Lung (tissue), 12 donors: Measurements from ENCODE around the gene DNAL4. TPM values are rescaled to one million over a fixed set of nuclear protein-coding genes. Genes with fewer than 3 reads are reported as not detected.

Experiments used
- ATAC-seq: fragments of 200-7000 bp; cut with Tn5 transposase; one replicate; pipeline ENCODE4 v1.9.1; 2020; ENCODE audit warnings: moderate number of reproducible peaks; ENCODE audit not compliant: insufficient read depth, low FRiP score
- DNase-seq, 3 donors: peaks; one replicate each; pipeline ENCODE4 v3.0.0-alpha.2; 2013 to 2017
- H3K27ac ChIP-seq, 2 donors: one replicate each; pipeline ENCODE4 v1.5.1; 2013; ENCODE audit warnings: mild to moderate bottlenecking in 2 of 2, moderate library complexity in 2 of 2, control low read depth in 1 of 2, inconsistent platforms in 1 of 2, low read depth in 1 of 2, low read length in 1 of 2
- H3K27me3 ChIP-seq, 3 donors: one replicate each; pipeline ENCODE4 v1.5.1; 2013; ENCODE audit warnings: low read length in 2 of 3; ENCODE audit not compliant: control insufficient read depth in 3 of 3, insufficient read depth in 3 of 3
- H3K36me3 ChIP-seq, 4 donors: one replicate each; pipeline ENCODE4 v1.5.1; 2013; ENCODE audit warnings: low read length in 4 of 4, mild to moderate bottlenecking in 1 of 4, moderate library complexity in 1 of 4; ENCODE audit not compliant: control insufficient read depth in 4 of 4, insufficient read depth in 4 of 4
- H3K4me1 ChIP-seq, 5 donors: one replicate each; pipeline ENCODE4 v1.5.1; 2013; ENCODE audit warnings: low read length in 5 of 5, mild to moderate bottlenecking in 2 of 5, moderate library complexity in 1 of 5; ENCODE audit not compliant: control insufficient read depth in 5 of 5, insufficient read depth in 5 of 5
- H3K4me3 ChIP-seq: one replicate; pipeline ENCODE4 v1.5.1; 2013; ENCODE audit warnings: mild to moderate bottlenecking, control low read depth, moderate library complexity
- H3K9ac ChIP-seq, 2 donors: one replicate each; pipeline ENCODE4 v1.5.1; 2013; ENCODE audit warnings: low read length in 2 of 2, control low read depth in 1 of 2; ENCODE audit not compliant: insufficient read depth in 1 of 2
- H3K9me3 ChIP-seq, 4 donors: one replicate each; pipeline ENCODE4 v1.5.1; 2013; ENCODE audit warnings: low read length in 3 of 4, mild to moderate bottlenecking in 1 of 4, moderate library complexity in 1 of 4; ENCODE audit not compliant: control insufficient read depth in 4 of 4, insufficient read depth in 3 of 4
- CTCF ChIP-seq: IDR thresholded peaks from 2 replicates; pipeline ENCODE4 v1.5.1; 2012; ENCODE audit warnings: mild to moderate bottlenecking; ENCODE audit errors: control extremely low read depth, extremely low read depth
- WGBS, 2 donors: extraction: QIAGEN DNeasy Blood & Tissue Kit; methylation state at CpG; one replicate each; pipeline ENCODE4 v1.1.7; 2013; 5-methylcytosine and 5-hydroxymethylcytosine counted together
- polyA plus RNA-seq, 2 donors: library from polyadenylated mRNA; stranded (reverse); fragments of 200-250 nt; gene quantifications; one replicate each; pipeline ENCODE4 v1.2.1, GENCODE V29; 2013
- total RNA-seq, 2 donors: library from RNA; depleted of rRNA in 1 of 2; stranded (reverse); fragments of >200 nt in 1 of 2; gene quantifications; one replicate each; pipeline ENCODE4 v1.2.1, GENCODE V29; 2014 to 2021
- donor health status: control.
- donor health status: control.
- donor health status: Bipolar disorder and iron deficiency.
- donor health status: healthy.
- donor health status: DM: yes; HTN: yes; CAD: no.

Gene DNAL4
- total and polyA plus RNA-seq, 4 donors, result 22.2 to 29.0 (median 26.3) TPM

GRCh38 chr22:38837414-38837928 lies 43.5 kb upstream of the DNAL4 start:
- ATAC-seq (no peak), DNase-seq (no peak)
- Histone ChIP-seq H3K9ac (no peak overlapping the region), H3K27ac (no peak overlapping the region), H3K4me1 (peaks cover 0 to 12% (median 0%) of the 10 kb centered on the region in 5 donors), H3K36me3 (no peaks in the 10 kb centered on the region), H3K27me3 (peaks cover 0 to 19% (median 0%) of the 10 kb centered on the region in 3 donors), H3K9me3 (no peaks in the 10 kb centered on the region), H3K4me3 (no peak overlapping the region)
- TF ChIP-seq CTCF, result no peak
- 91 to 94% methylated on average over 6 of the region's 6 CpGs for WGBS, 2 donors

DNA sequence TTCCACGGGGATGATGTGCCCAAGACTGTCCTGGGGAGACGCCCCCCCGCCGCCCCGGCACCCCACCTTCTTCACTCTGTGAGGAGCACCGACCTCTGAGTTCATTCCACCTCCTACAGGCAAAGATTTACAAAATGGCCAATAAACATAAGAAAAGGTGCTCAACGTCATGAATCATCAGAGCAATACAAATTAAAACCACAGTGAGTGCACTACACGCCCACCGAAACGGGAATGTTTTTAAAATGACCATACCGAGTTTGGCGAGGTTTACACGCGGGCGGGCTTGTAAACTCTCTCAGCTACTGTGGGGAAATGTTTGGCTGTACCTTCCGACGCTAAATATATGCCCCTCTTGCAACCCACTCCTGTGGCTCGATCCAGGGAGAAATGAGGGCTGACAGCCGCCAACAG lies 42.0 kb upstream of the DNAL4 start:
- ATAC-seq (no peak), DNase-seq (no peak)
- no peaks in the 10 kb centered on the region for H3K36me3 ChIP-seq
- TF ChIP-seq CTCF, result no peak
- no peak overlapping the region for H3K27ac ChIP-seq
- WGBS, 2 donors, result 76 to 78% methylated on average over 19 of the region's 19 CpGs
- peaks cover 0 to 6% (median 0%) of the 10 kb centered on the region in 3 donors for H3K27me3 ChIP-seq
- H3K9ac ChIP-seq, result no peak overlapping the region
- H3K4me1 ChIP-seq, result peaks cover 0 to 21% (median 0%) of the 10 kb centered on the region in 5 donors
- no peak overlapping the region for H3K4me3 ChIP-seq
- no peaks in the 10 kb centered on the region for H3K9me3 ChIP-seq

DNA sequence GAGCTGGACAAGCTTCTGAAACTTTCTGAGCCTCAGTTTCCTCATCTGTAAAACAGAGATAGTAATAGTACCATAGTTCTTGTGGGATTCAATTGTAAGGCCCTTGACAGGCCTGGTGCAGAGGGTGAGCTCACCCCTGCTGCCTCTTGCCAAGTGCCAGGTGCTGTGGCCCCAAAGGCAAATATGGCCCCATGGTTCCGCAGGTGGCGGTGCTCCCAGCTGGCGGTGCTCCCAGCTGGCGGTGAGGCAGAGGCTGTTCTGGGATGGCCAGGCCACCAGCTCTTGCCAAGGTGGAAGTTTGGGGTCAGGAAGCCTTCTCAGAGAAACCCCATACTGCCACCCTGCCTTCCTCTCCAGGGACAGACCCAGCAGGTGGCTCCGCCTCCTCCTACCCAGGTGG lies 41.0 kb upstream of the DNAL4 start:
- Histone ChIP-seq H3K4me1 (peaks cover 0 to 21% (median 0%) of the 10 kb centered on the region in 5 donors), H3K27me3 (no peaks in the 10 kb centered on the region), H3K27ac (no peak overlapping the region), H3K9ac (no peak overlapping the region), H3K4me3 (no peak overlapping the region), H3K36me3 (no peaks in the 10 kb centered on the region), H3K9me3 (no peaks in the 10 kb centered on the region)
- 96 to 99% methylated on average over 5 of the region's 5 CpGs for WGBS, 2 donors
- DNase-seq, result no peak
- TF ChIP-seq CTCF, result no peak
- ATAC-seq, result no peak
